ENCODE data around the gene CCDC69.
"Not testable (repeated sequence)": the region's sequence is repeated elsewhere in the genome, so short reads cannot be mapped to it uniquely, and the experiment has no call there.

Gene CCDC69

GRCh38 chr5:151222054-151222789 lies 1.7 kb downstream of the CCDC69 start:
- DNase-seq (ENCODE audit: low spot score): no peak

- no peak for DNase-seq (ENCODE audit: low spot score)
These were observed 2.3 kb downstream of the CCDC69 start for GRCh38 chr5:151221574-151221973.

- DNase-seq (ENCODE audit: low spot score): no peak
These were observed 4.1 kb downstream of the CCDC69 start for GRCh38 chr5:151219789-151220188.

GRCh38 chr5:151219138-151219537 lies 4.8 kb downstream of the CCDC69 start:
- DNase-seq (ENCODE audit: low spot score): no peak

- no peak for DNase-seq (ENCODE audit: low spot score)
These were observed 5.7 kb downstream of the CCDC69 start for GRCh38 chr5:151218177-151218576.

GRCh38 chr5:151216781-151217180 lies 7.1 kb downstream of the CCDC69 start:
- no peak for DNase-seq (ENCODE audit: low spot score)

- no peak for DNase-seq (ENCODE audit: low spot score)
These were observed 8.4 kb downstream of the CCDC69 start for GRCh38 chr5:151215546-151215880.

GRCh38 chr5:151214614-151215545 lies 9.0 kb downstream of the CCDC69 start:
- no peak for DNase-seq (ENCODE audit: low spot score)

GRCh38 chr5:151213803-151214613 lies 9.9 kb downstream of the CCDC69 start:
- peak; percentile 46 for DNase-seq (ENCODE audit: low spot score)

- DNase-seq (ENCODE audit: low spot score): no peak
These were observed 11.5 kb downstream of the CCDC69 start for GRCh38 chr5:151212406-151212798.

GRCh38 chr5:151208481-151208914 lies 15.4 kb downstream of the CCDC69 start:
- no peak for DNase-seq (ENCODE audit: low spot score)

- no peak for DNase-seq (ENCODE audit: low spot score)
These were observed 18.5 kb downstream of the CCDC69 start for GRCh38 chr5:151205411-151205810.

GRCh38 chr5:151204051-151204450 lies 19.8 kb downstream of the CCDC69 start:
- DNase-seq (ENCODE audit: low spot score): no peak

GRCh38 chr5:151202381-151203139 lies 21.3 kb downstream of the CCDC69 start:
- no peak for DNase-seq (ENCODE audit: low spot score)

GRCh38 chr5:151200913-151201595 lies 22.8 kb downstream of the CCDC69 start:
- DNase-seq (ENCODE audit: low spot score): no peak

GRCh38 chr5:151199581-151200185 lies 24.2 kb downstream of the CCDC69 start:
- no peak for DNase-seq (ENCODE audit: low spot score)

- DNase-seq (ENCODE audit: low spot score): no peak
These were observed 25.0 kb downstream of the CCDC69 start for GRCh38 chr5:151198861-151199260.

GRCh38 chr5:151197291-151197600 lies 26.6 kb downstream of the CCDC69 start:
- not testable (repeated sequence) for DNase-seq (ENCODE audit: low spot score)

- no peak for DNase-seq (ENCODE audit: low spot score)
These were observed 27.2 kb downstream of the CCDC69 start for GRCh38 chr5:151196556-151197290.

- no peak for DNase-seq (ENCODE audit: low spot score)
These were observed 28.3 kb downstream of the CCDC69 start for GRCh38 chr5:151195622-151196021.
